A549 (cell line): ENCODE data around the gene PADI2. TPM values are rescaled to one million over a fixed set of nuclear protein-coding genes. Genes with fewer than 3 reads are reported as not detected.

Experiments
- ATAC-seq, 2 experiments: fragments of 200-7000 bp in 1 of 2; fragments of >200 bp in 1 of 2; cut with Nextera tagmentation in 1 of 2; cut with Tn5 transposase in 1 of 2; 3 replicates each; pipeline versions ENCODE4 v1.8.0 to v1.9.1; 2018 to 2020; ENCODE audit warnings: mild to moderate bottlenecking in 1 of 2, moderate library complexity in 1 of 2
- CTCF ChIA-PET: fragments of 300-600 bp; sonication (Branson Sonifier 250); formaldehyde crosslinking; extraction: SDS; loops from one replicate; lab custom pipeline; 2021; ENCODE audit warnings: antibody characterized with exemption, inconsistent platforms; lab: Yijun Ruan, JAX
- POLR2A ChIA-PET: fragments of 350-600 bp; formaldehyde crosslinking; extraction: SDS; loops from one replicate; lab custom pipeline; 2021; ENCODE audit warnings: antibody characterized with exemption, inconsistent platforms; lab: Yijun Ruan, JAX
- DNase-seq, 2 experiments: peaks; one replicate each; pipeline versions ENCODE4 v3.0.0 to v3.0.0-alpha.2; 2011 to 2016; ENCODE audit warnings: low read depth in 1 of 2, low spot score in 1 of 2
- FAIRE-seq: peaks from 2 replicates; lab custom pipeline; 2011; peaks lifted over from hg19 to GRCh38; lab: Jason Lieb, UNC
- H3K27ac ChIP-seq, 2 experiments: fragments of >200 bp; sonication (Bioruptor Twin); formaldehyde crosslinking; 3 replicates each; pipeline ENCODE4 v1.5.1; 2016 to 2017
- H3K4me1 ChIP-seq: fragments of >200 bp; sonication (Bioruptor Twin); formaldehyde crosslinking; 3 replicates; pipeline ENCODE4 v1.6.1; 2016
- H3K4me2 ChIP-seq: fragments of >200 bp; sonication (Bioruptor Twin); formaldehyde crosslinking; 3 replicates; pipeline ENCODE4 v1.6.1; 2016
- H3K4me3 ChIP-seq: fragments of >200 bp; sonication (Bioruptor Twin); formaldehyde crosslinking; 3 replicates; pipeline ENCODE4 v1.5.1; 2016
- H3K9me3 ChIP-seq: fragments of >200 bp; sonication (Bioruptor Twin); formaldehyde crosslinking; 3 replicates; pipeline ENCODE4 v1.6.1; 2016
- CBX2 ChIP-seq: fragments of 200-600 bp; sonication (generic); IDR thresholded peaks from 2 replicates; pipeline ENCODE4 v1.6.1; 2016; ENCODE audit warnings: low read depth, mild to moderate bottlenecking, borderline replicate concordance
- CBX8 ChIP-seq: fragments of 200-600 bp; sonication (generic); IDR thresholded peaks from 2 replicates; pipeline ENCODE4 v1.6.1; 2016
- CEBPB ChIP-seq, 2 experiments: fragments of >200 bp in 1 of 2; sonication (Bioruptor Twin) in 1 of 2; formaldehyde crosslinking in 1 of 2; IDR thresholded peaks; 2 replicates each; pipeline ENCODE4 v1.6.1; 2012 to 2016
- CHD2 ChIP-seq: fragments of 150-350 bp; IDR thresholded peaks from 2 replicates; pipeline ENCODE4 v1.6.1; 2014; ENCODE audit warnings: low read length; ENCODE audit not compliant: partially characterized antibody
- EHF ChIP-seq: fragments of 250-450 bp; sonication (Bioruptor Pico); IDR thresholded peaks from 2 replicates; pipeline ENCODE4 v1.5.0; 2020; ENCODE audit warnings: mild to moderate bottlenecking
- EHMT2 ChIP-seq: fragments of 200-600 bp; sonication (generic); IDR thresholded peaks from 2 replicates; pipeline ENCODE4 v1.6.1; 2016; ENCODE audit warnings: antibody characterized with exemption, low read depth, mild to moderate bottlenecking, moderate library complexity
- ESRRA ChIP-seq: fragments of 150-350 bp; IDR thresholded peaks from 2 replicates; pipeline ENCODE4 v1.6.1; 2014; ENCODE audit warnings: mild to moderate bottlenecking, low read length, borderline replicate concordance
- HDAC2 ChIP-seq: fragments of 200-600 bp; sonication (generic); IDR thresholded peaks from 2 replicates; pipeline ENCODE4 v1.6.1; 2016
- JUN ChIP-seq, 2 experiments: fragments of >200 bp; sonication (Bioruptor Twin); formaldehyde crosslinking; IDR thresholded peaks; 2 replicates in 1 of 2; 3 replicates in 1 of 2; pipeline ENCODE4 v1.6.1; 2016 to 2017
- JUNB ChIP-seq: fragments of >200 bp; sonication (Bioruptor Twin); formaldehyde crosslinking; IDR thresholded peaks from 2 replicates; pipeline ENCODE4 v1.6.1; 2016
- KDM1A ChIP-seq: fragments of 200-600 bp; sonication (generic); IDR thresholded peaks from 2 replicates; pipeline ENCODE4 v1.6.1; 2016; ENCODE audit warnings: low read depth, mild to moderate bottlenecking
- MAFK ChIP-seq: fragments of 450-650 bp; IDR thresholded peaks from 2 replicates; pipeline ENCODE4 v1.6.1; 2014; ENCODE audit not compliant: partially characterized antibody
- MAZ ChIP-seq: fragments of 150-350 bp; IDR thresholded peaks from 2 replicates; pipeline ENCODE4 v1.6.1; 2014; ENCODE audit warnings: antibody characterized with exemption, low read depth, low read length, borderline replicate concordance
- MYC ChIP-seq: IDR thresholded peaks from 2 replicates; pipeline ENCODE4 v1.6.1; 2012; ENCODE audit warnings: mild to moderate bottlenecking, inconsistent platforms, low read length, improper control_type of control experiment, borderline replicate concordance
- NFE2L2 ChIP-seq: fragments of 150-350 bp; conservative IDR thresholded peaks from 2 replicates; pipeline ENCODE4 v1.6.1; 2014; ENCODE audit warnings: low read length
- NPAS2 ChIP-seq: fragments of 250-450 bp; sonication (Bioruptor Pico); IDR thresholded peaks from 2 replicates; pipeline ENCODE4 v1.8.0; 2022; ENCODE audit warnings: mild to moderate bottlenecking, moderate library complexity, borderline replicate concordance
- NR3C1 ChIP-seq: fragments of >200 bp; sonication (Bioruptor Twin); formaldehyde crosslinking; IDR thresholded peaks from 3 replicates; pipeline ENCODE4 v1.6.1; 2017
- POLR2A ChIP-seq: IDR thresholded peaks from 2 replicates; pipeline ENCODE4 v1.6.1; 2012; ENCODE audit warnings: mild to moderate bottlenecking, low read length
- RCOR1 ChIP-seq: fragments of 150-350 bp; IDR thresholded peaks from 2 replicates; pipeline ENCODE4 v1.6.1; 2014; ENCODE audit warnings: antibody characterized with exemption, low read length, low read depth
- RFX5 ChIP-seq: fragments of 450-650 bp; IDR thresholded peaks from 2 replicates; pipeline ENCODE4 v1.7.1; 2014; ENCODE audit warnings: antibody characterized with exemption, mild to moderate bottlenecking, moderate library complexity
- SMC3 ChIP-seq: fragments of >200 bp; sonication (Bioruptor Twin); formaldehyde crosslinking; IDR thresholded peaks from 3 replicates; pipeline ENCODE4 v1.6.1; 2018; ENCODE audit warnings: inconsistent platforms
- TFCP2L1 ChIP-seq: fragments of 250-450 bp; sonication (Bioruptor Pico); IDR thresholded peaks from 2 replicates; pipeline ENCODE4 v1.5.0; 2021; ENCODE audit warnings: mild to moderate bottlenecking
- TP53 ChIP-seq: fragments of 250-450 bp; sonication (Bioruptor Pico); IDR thresholded peaks from 2 replicates; pipeline ENCODE4 v1.5.0; 2021; ENCODE audit warnings: mild to moderate bottlenecking, moderate library complexity
- ZC3H11A ChIP-seq: fragments of 450-650 bp; IDR thresholded peaks from 2 replicates; pipeline ENCODE4 v1.6.1; 2014; ENCODE audit warnings: antibody characterized with exemption, mild to moderate bottlenecking
- ZFP36 ChIP-seq: fragments of 450-650 bp; IDR thresholded peaks from 2 replicates; pipeline ENCODE4 v1.6.1; 2014; ENCODE audit warnings: borderline replicate concordance; ENCODE audit not compliant: partially characterized antibody
- ZNF302 ChIP-seq: fragments of 250-450 bp; sonication (Bioruptor Pico); IDR thresholded peaks from 2 replicates; pipeline ENCODE4 v1.9.0; 2021; ENCODE audit warnings: inconsistent platforms, mild to moderate bottlenecking, moderate library complexity
- ZSCAN20 ChIP-seq: fragments of 250-450 bp; sonication (Bioruptor Pico); IDR thresholded peaks from 2 replicates; pipeline ENCODE4 v1.8.0; 2022; ENCODE audit warnings: mild to moderate bottlenecking, moderate library complexity
- WGBS: methylation state at CpG from one replicate; pipeline ENCODE4 v1.1.6; 2017; ENCODE audit errors: missing lambda C conversion rate; 5-methylcytosine and 5-hydroxymethylcytosine counted together
- polyA plus RNA-seq, 4 experiments: library from polyadenylated mRNA; depleted of rRNA in 3 of 4; stranded (reverse); fragments of >200 nt; fragmentation: RNase III in 1 of 4; extraction: RNeasy Plus Mini Kit Qiagen cat#74134 plus additional on column Dnase treatment in 1 of 4; gene quantifications; 2 replicates in 3 of 4; 3 replicates in 1 of 4; pipeline ENCODE4 v1.2.3, GENCODE V29; 2011 to 2017
- TF ChIP-seq, protein P1 (sequence below): fragments of >200 bp; sonication (Bioruptor Twin); formaldehyde crosslinking; IDR thresholded peaks from 3 replicates; pipeline ENCODE4 v1.5.1; 2016
- TF ChIP-seq, protein P2 (sequence below): fragments of 250-450 bp; sonication (Bioruptor Pico); IDR thresholded peaks from 2 replicates; pipeline ENCODE4 v1.5.0; 2021; ENCODE audit warnings: mild to moderate bottlenecking, moderate library complexity, borderline replicate concordance
- TF ChIP-seq, protein P3 (sequence below): fragments of 200-600 bp; sonication (generic); IDR thresholded peaks from 2 replicates; pipeline ENCODE4 v1.6.1; 2016; ENCODE audit warnings: antibody characterized with exemption, mild to moderate bottlenecking, moderate library complexity

PADI2 gene
- polyA plus RNA-seq, 2 of the 4 experiments (the other 2 are of a cell fraction) = 1.1 to 1.3 TPM

DNA sequence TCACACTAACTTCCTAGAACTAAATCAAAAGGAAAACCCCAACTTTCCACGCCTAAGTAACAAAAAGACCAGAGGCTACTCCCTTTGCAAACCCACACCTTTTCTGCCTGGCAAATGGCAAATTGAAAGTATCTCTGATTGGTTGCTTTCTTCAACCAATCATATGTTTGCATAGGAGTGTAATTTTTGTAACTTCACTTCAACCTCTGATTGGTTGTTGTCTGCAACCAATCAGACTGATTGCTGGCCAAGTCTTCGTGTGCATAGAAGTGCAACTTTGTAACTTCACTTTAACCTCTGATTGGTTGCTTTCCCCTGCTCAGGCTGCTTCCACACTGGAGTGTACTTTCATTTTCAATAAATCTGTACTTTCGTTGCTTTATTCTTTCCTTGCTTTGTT lies 36.9 kb upstream of the PADI2 start:
- H3K4me3 ChIP-seq = no peak overlapping the region
- whole genome bisulfite sequencing = 65% methylated on average over 3 of the region's 3 CpGs
- no peak overlapping the region for H3K4me2 ChIP-seq
- DNase-seq (no peak), FAIRE-seq (no peak), ATAC-seq (no peak)
- H3K9me3 ChIP-seq = peaks cover 29% of the 10 kb centered on the region
- no peak overlapping the region for H3K27ac ChIP-seq
- H3K4me1 ChIP-seq = no peaks in the 10 kb centered on the region
- POLR2A ChIA-PET = no interaction called here
- TF ChIP-seq JUNB = no peak
- TF ChIP-seq ZSCAN20 (CRISPR knock-in tag) = no peak
- no peak for TF ChIP-seq KDM1A
- TF ChIP-seq, protein P1, sequence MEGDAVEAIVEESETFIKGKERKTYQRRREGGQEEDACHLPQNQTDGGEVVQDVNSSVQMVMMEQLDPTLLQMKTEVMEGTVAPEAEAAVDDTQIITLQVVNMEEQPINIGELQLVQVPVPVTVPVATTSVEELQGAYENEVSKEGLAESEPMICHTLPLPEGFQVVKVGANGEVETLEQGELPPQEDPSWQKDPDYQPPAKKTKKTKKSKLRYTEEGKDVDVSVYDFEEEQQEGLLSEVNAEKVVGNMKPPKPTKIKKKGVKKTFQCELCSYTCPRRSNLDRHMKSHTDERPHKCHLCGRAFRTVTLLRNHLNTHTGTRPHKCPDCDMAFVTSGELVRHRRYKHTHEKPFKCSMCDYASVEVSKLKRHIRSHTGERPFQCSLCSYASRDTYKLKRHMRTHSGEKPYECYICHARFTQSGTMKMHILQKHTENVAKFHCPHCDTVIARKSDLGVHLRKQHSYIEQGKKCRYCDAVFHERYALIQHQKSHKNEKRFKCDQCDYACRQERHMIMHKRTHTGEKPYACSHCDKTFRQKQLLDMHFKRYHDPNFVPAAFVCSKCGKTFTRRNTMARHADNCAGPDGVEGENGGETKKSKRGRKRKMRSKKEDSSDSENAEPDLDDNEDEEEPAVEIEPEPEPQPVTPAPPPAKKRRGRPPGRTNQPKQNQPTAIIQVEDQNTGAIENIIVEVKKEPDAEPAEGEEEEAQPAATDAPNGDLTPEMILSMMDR = no peak
- TF ChIP-seq RFX5 = no peak
- no peak for TF ChIP-seq TFCP2L1
- TF ChIP-seq MAZ = no peak
- no peak for TF ChIP-seq HDAC2
- TF ChIP-seq, protein P2, sequence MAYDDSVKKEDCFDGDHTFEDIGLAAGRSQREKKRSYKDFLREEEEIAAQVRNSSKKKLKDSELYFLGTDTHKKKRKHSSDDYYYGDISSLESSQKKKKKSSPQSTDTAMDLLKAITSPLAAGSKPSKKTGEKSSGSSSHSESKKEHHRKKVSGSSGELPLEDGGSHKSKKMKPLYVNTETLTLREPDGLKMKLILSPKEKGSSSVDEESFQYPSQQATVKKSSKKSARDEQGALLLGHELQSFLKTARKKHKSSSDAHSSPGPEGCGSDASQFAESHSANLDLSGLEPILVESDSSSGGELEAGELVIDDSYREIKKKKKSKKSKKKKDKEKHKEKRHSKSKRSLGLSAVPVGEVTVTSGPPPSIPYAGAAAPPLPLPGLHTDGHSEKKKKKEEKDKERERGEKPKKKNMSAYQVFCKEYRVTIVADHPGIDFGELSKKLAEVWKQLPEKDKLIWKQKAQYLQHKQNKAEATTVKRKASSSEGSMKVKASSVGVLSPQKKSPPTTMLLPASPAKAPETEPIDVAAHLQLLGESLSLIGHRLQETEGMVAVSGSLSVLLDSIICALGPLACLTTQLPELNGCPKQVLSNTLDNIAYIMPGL (CRISPR knock-in tag) = no peak
- no peak for TF ChIP-seq ESRRA
- TF ChIP-seq MAFK = no peak
- no peak for TF ChIP-seq ZFP36
- TF ChIP-seq TP53 (CRISPR knock-in tag) = no peak
- TF ChIP-seq ZNF302 (CRISPR knock-in tag) = no peak
- no peak for TF ChIP-seq EHMT2
- TF ChIP-seq NR3C1 = no peak
- CTCF ChIA-PET = no interaction called here

DNA sequence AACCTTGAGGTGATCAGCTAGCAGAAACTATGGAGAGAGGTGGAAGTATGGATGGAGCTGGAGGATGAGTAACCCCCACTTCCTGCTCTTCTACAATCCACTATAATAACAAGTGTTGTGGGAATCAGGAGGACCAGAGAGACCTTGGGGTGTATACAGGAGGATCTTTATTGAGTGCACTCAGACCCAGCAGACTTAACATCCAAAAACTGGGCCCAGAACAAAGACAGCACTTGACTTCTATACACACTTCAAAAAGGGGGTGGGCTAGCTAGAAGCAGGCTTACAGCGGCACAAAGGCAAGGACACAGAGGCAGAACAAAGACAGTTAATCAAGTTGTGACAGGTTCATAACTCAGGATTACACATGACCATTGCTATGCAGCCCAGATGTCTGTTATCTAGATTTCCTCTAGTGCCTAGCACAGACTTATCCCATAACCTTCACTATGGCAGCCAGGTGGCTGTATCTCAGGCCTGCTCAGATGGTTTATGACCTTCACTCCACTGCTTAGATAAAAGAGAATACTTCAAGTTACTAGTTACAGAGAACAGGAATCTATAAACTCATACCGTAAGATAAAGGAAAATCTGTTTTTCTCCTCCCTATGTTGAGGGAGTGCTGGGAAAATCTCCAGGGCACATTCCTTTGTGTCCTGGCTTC lies 36.1 kb upstream of the PADI2 start:
- DNase-seq (no peak), ATAC-seq (no peak), FAIRE-seq (no peak)
- CTCF ChIA-PET = interaction anchor here (1.0 kb wide), 1 partner anchor 181 kb away, joined by 3 read pairs; no protein-coding TSS in a partner anchor
- Histone ChIP-seq H3K4me3 (no peak overlapping the region), H3K9me3 (peaks cover 29% of the 10 kb centered on the region), H3K4me1 (no peaks in the 10 kb centered on the region), H3K4me2 (no peak overlapping the region), H3K27ac (no peak overlapping the region)
- 50% methylated on average over 2 of the region's 2 CpGs for WGBS
- POLR2A ChIA-PET = no interaction called here
- TF ChIP-seq KDM1A = no peak
- no peak for TF ChIP-seq CBX8
- no peak for TF ChIP-seq SMC3
- no peak for TF ChIP-seq EHF (CRISPR knock-in tag)
- TF ChIP-seq CBX2 = no peak
- TF ChIP-seq, protein P3, sequence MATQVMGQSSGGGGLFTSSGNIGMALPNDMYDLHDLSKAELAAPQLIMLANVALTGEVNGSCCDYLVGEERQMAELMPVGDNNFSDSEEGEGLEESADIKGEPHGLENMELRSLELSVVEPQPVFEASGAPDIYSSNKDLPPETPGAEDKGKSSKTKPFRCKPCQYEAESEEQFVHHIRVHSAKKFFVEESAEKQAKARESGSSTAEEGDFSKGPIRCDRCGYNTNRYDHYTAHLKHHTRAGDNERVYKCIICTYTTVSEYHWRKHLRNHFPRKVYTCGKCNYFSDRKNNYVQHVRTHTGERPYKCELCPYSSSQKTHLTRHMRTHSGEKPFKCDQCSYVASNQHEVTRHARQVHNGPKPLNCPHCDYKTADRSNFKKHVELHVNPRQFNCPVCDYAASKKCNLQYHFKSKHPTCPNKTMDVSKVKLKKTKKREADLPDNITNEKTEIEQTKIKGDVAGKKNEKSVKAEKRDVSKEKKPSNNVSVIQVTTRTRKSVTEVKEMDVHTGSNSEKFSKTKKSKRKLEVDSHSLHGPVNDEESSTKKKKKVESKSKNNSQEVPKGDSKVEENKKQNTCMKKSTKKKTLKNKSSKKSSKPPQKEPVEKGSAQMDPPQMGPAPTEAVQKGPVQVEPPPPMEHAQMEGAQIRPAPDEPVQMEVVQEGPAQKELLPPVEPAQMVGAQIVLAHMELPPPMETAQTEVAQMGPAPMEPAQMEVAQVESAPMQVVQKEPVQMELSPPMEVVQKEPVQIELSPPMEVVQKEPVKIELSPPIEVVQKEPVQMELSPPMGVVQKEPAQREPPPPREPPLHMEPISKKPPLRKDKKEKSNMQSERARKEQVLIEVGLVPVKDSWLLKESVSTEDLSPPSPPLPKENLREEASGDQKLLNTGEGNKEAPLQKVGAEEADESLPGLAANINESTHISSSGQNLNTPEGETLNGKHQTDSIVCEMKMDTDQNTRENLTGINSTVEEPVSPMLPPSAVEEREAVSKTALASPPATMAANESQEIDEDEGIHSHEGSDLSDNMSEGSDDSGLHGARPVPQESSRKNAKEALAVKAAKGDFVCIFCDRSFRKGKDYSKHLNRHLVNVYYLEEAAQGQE = no peak
- TF ChIP-seq JUN (IDR thresholded peaks at IDR 0.05) = no peak
- TF ChIP-seq NPAS2 (CRISPR knock-in tag) = no peak
- no peak for TF ChIP-seq POLR2A
- no peak for TF ChIP-seq NFE2L2
- TF ChIP-seq MYC = no peak
- TF ChIP-seq CHD2 = no peak
- no peak for TF ChIP-seq ZFP36
- no peak for TF ChIP-seq RCOR1
- no peak for TF ChIP-seq ZC3H11A
- TF ChIP-seq ZNF302 (CRISPR knock-in tag) = no peak
- TF ChIP-seq ZSCAN20 (CRISPR knock-in tag) = no peak
- no peak for TF ChIP-seq CEBPB (IDR thresholded peaks at IDR 0.05)
- TF ChIP-seq, all 56 proteins: peak for 0
